ENCODE measurements around the gene PNMA8B. TPM values are rescaled to one million over a fixed set of nuclear protein-coding genes. Genes with fewer than 3 reads are reported as not detected.

Gene PNMA8B
- total and polyA plus RNA-seq, 7 donors, result 0.16 to 0.52 (median 0.34) TPM

DNA sequence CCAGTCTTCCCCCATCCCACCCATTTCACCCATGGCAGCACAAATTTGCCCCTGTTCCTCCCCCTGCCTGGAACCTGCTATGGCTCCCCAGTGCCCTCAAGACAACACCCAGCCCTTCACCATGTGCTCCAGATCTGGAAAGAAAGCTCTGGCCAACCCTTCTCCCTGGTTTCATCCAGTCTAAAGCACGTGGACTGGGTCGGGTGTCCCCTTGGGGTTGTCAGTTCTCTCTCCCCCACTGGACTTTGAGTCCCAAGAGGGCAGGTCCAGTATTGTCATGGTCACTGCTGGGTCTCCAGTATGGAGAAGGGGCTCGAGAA, 19.6 kb upstream of the PNMA8B start:
- peaks cover 0 to 4% (median 0%) of the 10 kb centered on the region in 3 donors for H3K27me3 ChIP-seq (ENCODE audit: insufficient read depth in 3 of 3, low read length in 2 of 3)
- no peak overlapping the region for H3K4me3 ChIP-seq
- H3K4me1 ChIP-seq, result no peaks in the 10 kb centered on the region
- ATAC-seq (no peak), DNase-seq (no peak)
- intact Hi-C loops (cut with DNase I), result loop anchor here in 1 of 2 donors (10.0 kb wide), 1 partner anchor 240 kb away; no protein-coding TSS in a partner anchor
- 63 to 82% (median 66%) methylated on average over 3 of the region's 3 CpGs for WGBS, 3 donors
- no peaks in the 10 kb centered on the region for H3K36me3 ChIP-seq (ENCODE audit: insufficient read depth in 1 of 2, low read depth in 1 of 2)
- H3K9me3 ChIP-seq, result no peaks in the 10 kb centered on the region
- TF ChIP-seq, protein P1, sequence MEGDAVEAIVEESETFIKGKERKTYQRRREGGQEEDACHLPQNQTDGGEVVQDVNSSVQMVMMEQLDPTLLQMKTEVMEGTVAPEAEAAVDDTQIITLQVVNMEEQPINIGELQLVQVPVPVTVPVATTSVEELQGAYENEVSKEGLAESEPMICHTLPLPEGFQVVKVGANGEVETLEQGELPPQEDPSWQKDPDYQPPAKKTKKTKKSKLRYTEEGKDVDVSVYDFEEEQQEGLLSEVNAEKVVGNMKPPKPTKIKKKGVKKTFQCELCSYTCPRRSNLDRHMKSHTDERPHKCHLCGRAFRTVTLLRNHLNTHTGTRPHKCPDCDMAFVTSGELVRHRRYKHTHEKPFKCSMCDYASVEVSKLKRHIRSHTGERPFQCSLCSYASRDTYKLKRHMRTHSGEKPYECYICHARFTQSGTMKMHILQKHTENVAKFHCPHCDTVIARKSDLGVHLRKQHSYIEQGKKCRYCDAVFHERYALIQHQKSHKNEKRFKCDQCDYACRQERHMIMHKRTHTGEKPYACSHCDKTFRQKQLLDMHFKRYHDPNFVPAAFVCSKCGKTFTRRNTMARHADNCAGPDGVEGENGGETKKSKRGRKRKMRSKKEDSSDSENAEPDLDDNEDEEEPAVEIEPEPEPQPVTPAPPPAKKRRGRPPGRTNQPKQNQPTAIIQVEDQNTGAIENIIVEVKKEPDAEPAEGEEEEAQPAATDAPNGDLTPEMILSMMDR (IDR thresholded peaks at IDR 0.05), result no peak
- no peak overlapping the region for H3K27ac ChIP-seq

DNA sequence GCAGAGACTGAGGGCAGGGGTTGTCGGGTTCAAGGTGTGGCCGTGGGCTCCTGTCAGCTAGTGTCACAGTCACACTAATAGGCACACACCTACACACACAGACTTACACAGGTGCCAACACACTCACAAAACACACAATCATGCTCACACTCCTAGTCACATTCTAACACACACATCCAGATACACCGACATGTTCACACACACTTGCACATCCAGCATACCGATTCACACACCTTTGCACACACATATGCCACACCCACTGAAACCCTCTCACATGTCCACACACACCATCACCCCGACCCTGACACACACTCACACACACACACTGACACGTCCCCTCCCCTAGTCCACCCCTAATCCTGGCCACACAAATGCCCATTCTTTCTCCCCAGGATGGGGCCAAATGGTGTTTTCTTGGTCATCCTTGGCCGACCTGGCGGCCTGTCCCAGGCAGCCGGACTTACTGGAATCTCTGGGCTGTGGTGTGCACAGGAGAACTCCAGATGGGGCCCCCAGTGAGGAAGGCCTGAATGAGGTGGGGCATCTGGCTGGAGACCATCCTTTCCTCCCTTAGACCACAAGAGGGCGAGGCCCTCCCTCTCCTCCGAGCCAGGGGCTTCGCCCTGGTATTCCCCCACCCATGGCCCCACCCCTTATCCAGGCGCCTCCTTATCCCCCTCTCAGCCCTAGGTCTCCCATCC, 19.1 kb upstream of the PNMA8B start:
- intact Hi-C loops (cut with DNase I), result loop anchor here in 1 of 2 donors (10.0 kb wide), 1 partner anchor 240 kb away; no protein-coding TSS in a partner anchor
- 71 to 82% (median 76%) methylated on average over 9 to 13 of the region's 13 CpGs for WGBS, 3 donors

DNA sequence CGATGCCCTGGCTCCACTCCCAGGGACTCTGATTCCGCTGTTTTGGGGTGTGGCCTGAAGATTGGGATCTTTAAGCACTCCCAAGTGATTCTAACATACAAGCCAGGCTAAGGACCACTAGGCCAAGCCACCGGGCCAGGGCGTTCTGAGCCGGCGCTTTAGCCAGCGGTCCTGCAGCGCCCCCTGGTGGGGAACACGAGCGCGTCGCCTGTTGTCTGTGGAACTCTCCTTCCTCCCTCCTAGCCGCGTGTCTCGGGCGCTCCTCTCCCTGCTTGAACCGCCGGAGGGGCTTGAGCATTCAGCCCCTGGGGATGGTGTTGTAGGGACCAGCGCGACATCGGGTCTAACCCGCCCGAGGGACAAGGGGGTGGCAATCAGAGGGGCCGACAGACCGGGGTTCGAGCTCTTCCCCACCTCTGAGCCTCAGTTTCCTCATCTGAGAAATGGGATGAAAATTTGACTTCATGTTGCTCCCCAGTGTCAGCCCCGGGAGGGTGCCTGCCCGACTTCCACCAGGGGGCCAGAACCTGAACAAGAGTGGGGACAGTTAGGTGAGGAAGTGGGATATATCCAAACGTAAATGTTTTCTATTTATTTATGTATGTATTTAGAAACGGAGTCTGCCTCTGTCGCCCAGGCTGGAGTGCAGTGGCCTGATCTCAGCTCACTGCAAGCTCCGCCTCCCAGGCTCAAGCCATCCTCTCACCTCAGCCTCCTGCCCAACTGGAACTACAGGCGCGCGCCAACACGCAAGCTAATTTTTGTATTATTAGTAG, 18.0 kb upstream of the PNMA8B start:
- TF ChIP-seq, protein P1 (IDR thresholded peaks at IDR 0.05), result peak; percentile 88
- whole genome bisulfite sequencing, 3 donors, result 26 to 27% (median 27%) methylated on average over 36 of the region's 36 CpGs
- DNase-seq, result peak; percentile 82 to 89
- H3K9me3 ChIP-seq, result no peaks in the 10 kb centered on the region
- H3K4me1 ChIP-seq, result no peaks in the 10 kb centered on the region
- intact Hi-C loops (cut with DNase I), result loop anchor here in 1 of 2 donors (10.0 kb wide), 1 partner anchor 239 kb away; no protein-coding TSS in a partner anchor
- H3K27ac ChIP-seq, result no peak overlapping the region
- H3K36me3 ChIP-seq (ENCODE audit: insufficient read depth in 1 of 2, low read depth in 1 of 2), result no peaks in the 10 kb centered on the region
- no peak overlapping the region for H3K4me3 ChIP-seq
- H3K27me3 ChIP-seq (ENCODE audit: insufficient read depth in 3 of 3, low read length in 2 of 3), result peaks cover 0 to 4% (median 0%) of the 10 kb centered on the region in 3 donors
- ATAC-seq, result peak; percentile 74 to 87 (median 86)

More for the DNA sequence above, 19.1 kb upstream of the PNMA8B start:
- ATAC-seq, result no peak
- no peak overlapping the region for H3K4me3 ChIP-seq
- DNase-seq, result no peak
- peaks cover 0 to 4% (median 0%) of the 10 kb centered on the region in 3 donors for H3K27me3 ChIP-seq (ENCODE audit: insufficient read depth in 3 of 3, low read length in 2 of 3)
- TF ChIP-seq, protein P1 (IDR thresholded peaks at IDR 0.05), result no peak
- no peaks in the 10 kb centered on the region for H3K36me3 ChIP-seq (ENCODE audit: insufficient read depth in 1 of 2, low read depth in 1 of 2)
- no peak overlapping the region for H3K27ac ChIP-seq
- H3K9me3 ChIP-seq, result no peaks in the 10 kb centered on the region
- H3K4me1 ChIP-seq, result no peaks in the 10 kb centered on the region

- no peaks in the 10 kb centered on the region for H3K9me3 ChIP-seq
- DNase-seq (no peak), ATAC-seq (no peak)
- 82 to 88% (median 85%) methylated on average over 4 of the region's 4 CpGs for WGBS, 3 donors
- no peaks in the 10 kb centered on the region for H3K36me3 ChIP-seq (ENCODE audit: insufficient read depth in 1 of 2, low read depth in 1 of 2)
- no peaks in the 10 kb centered on the region for H3K4me1 ChIP-seq
- no peak overlapping the region for H3K27ac ChIP-seq
- H3K4me3 ChIP-seq, result no peak overlapping the region
- intact Hi-C loops (cut with DNase I), result loop anchor here in 1 of 2 donors (10.0 kb wide), 1 partner anchor 236 kb away; no protein-coding TSS in a partner anchor
- peaks cover 0 to 3% (median 0%) of the 10 kb centered on the region in 3 donors for H3K27me3 ChIP-seq (ENCODE audit: insufficient read depth in 3 of 3, low read length in 2 of 3)
- TF ChIP-seq, protein P1 (IDR thresholded peaks at IDR 0.05), result no peak
Observed at GRCh38 chr19:46511237-46511636, 15.6 kb upstream of the PNMA8B start.

Measured in psoas muscle (tissue), 8 donors.